HEK293T (cell line): ENCODE data around the gene CHST11.

Experiments
- FOXK2 ChIP-seq: fragments of 450-650 bp; IDR thresholded peaks from 2 replicates; pipeline ENCODE4 v1.6.1; 2016; ENCODE audit warnings: mild to moderate bottlenecking
- FOXM1 ChIP-seq: fragments of 450-650 bp; IDR thresholded peaks from 2 replicates; pipeline ENCODE4 v1.6.1; 2017; ENCODE audit warnings: mild to moderate bottlenecking, borderline replicate concordance
- TARDBP ChIP-seq: fragments of 450-650 bp; IDR thresholded peaks from 2 replicates; pipeline ENCODE4 v1.6.1; 2016

DNA sequence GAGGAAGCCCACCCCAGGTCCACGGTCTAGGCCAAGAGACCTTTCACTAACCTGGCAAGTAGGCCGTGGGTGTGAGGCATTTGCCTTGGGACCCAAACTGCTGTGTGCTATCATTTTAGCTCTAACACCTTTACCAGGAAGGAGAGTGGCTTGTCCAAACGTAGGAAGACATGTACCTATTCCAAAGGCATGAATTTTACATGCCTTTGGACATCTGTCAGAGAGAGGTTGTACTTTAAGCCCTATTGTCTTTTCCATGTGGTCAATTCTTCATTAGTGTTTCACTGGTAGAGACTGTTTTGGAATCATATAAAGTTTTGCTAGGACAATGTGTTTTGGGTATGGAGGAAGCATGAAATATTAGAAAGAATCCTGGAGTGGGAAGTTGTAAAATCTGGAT lies 352.5 kb downstream of the CHST11 start:
- no peak for TF ChIP-seq FOXK2
- no peak for TF ChIP-seq FOXM1
- no peak for TF ChIP-seq TARDBP
